IMR-90 (cell line): Measurements from ENCODE around the gene UNC79. TPM values are rescaled to one million over a fixed set of nuclear protein-coding genes. Genes with fewer than 3 reads are reported as not detected.

Source experiments
- ATAC-seq: fragments of 200-7000 bp; cut with Tn5 transposase; 2 replicates; pipeline ENCODE4 v1.9.1; 2020; ENCODE audit warnings: low read depth, mild to moderate bottlenecking, moderate library complexity
- BruUV-seq: library from RNA; stranded (reverse); fragments of 400-500 nt; replicated peaks from 2 replicates; lab custom pipeline; 2021; lab: Mats Ljungman, UMichigan
- CTCF ChIA-PET: fragments of 300-600 bp; formaldehyde crosslinking; extraction: SDS; loops from one replicate; lab custom pipeline; 2021; ENCODE audit warnings: antibody characterized with exemption; lab: Yijun Ruan, JAX
- POLR2A ChIA-PET: fragments of 300-600 bp; sonication (Branson Sonifier 250); formaldehyde crosslinking; loops from one replicate; lab custom pipeline; 2022; ENCODE audit warnings: antibody characterized with exemption; ENCODE audit not compliant: unreplicated experiment; lab: Charles Lee
- DNase-seq: peaks from one replicate; pipeline ENCODE4 v3.0.0; 2013
- H2AFZ ChIP-seq: replicated peaks from 2 replicates; pipeline ENCODE3; 2013; ENCODE audit warnings: low read length, mild to moderate bottlenecking; ENCODE audit not compliant: poor library complexity
- H2AK5ac ChIP-seq: 2 replicates; pipeline ENCODE4 v1.6.1; 2013; ENCODE audit warnings: low read depth, low read length, inconsistent platforms
- H2AK9ac ChIP-seq: replicated peaks from 2 replicates; pipeline ENCODE3; 2013; ENCODE audit warnings: mild to moderate bottlenecking, low read depth, low read length, moderate library complexity; ENCODE audit not compliant: poor library complexity
- H2BK120ac ChIP-seq: 2 replicates; pipeline ENCODE4 v1.6.1; 2013; ENCODE audit warnings: low read depth, low read length, inconsistent platforms
- H2BK15ac ChIP-seq: 3 replicates; pipeline ENCODE4 v1.6.1; 2013; ENCODE audit warnings: low read depth, low read length, inconsistent platforms
- H2BK20ac ChIP-seq: 2 replicates; pipeline ENCODE4 v1.6.1; 2013; ENCODE audit warnings: low read depth, mild to moderate bottlenecking, inconsistent platforms, low read length, moderate library complexity
- H2BK5ac ChIP-seq: 2 replicates; pipeline ENCODE4 v1.6.1; 2013; ENCODE audit warnings: mild to moderate bottlenecking, low read depth, low read length, inconsistent platforms; ENCODE audit not compliant: poor library complexity, severe bottlenecking
- H3K14ac ChIP-seq: replicated peaks from 2 replicates; pipeline ENCODE4 v1.6.1; 2013; ENCODE audit warnings: low read depth, low read length, inconsistent platforms
- H3K18ac ChIP-seq: 2 replicates; pipeline ENCODE4 v1.6.1; 2013; ENCODE audit warnings: low read depth, low read length, control low read depth
- H3K23ac ChIP-seq: 2 replicates; pipeline ENCODE4 v1.6.1; 2013; ENCODE audit warnings: low read depth, low read length, inconsistent platforms
- H3K27ac ChIP-seq: 2 replicates; pipeline ENCODE4 v1.5.1; 2013; ENCODE audit warnings: mild to moderate bottlenecking, control low read depth, low read length; ENCODE audit not compliant: insufficient read depth
- H3K27me3 ChIP-seq: 2 replicates; pipeline ENCODE4 v1.6.1; 2013; ENCODE audit warnings: low read length; ENCODE audit not compliant: control insufficient read depth, insufficient read depth
- H3K36me3 ChIP-seq: 2 replicates; pipeline ENCODE4 v1.6.1; 2013; ENCODE audit warnings: low read length, mixed read lengths; ENCODE audit not compliant: control insufficient read depth, insufficient read depth
- H3K4ac ChIP-seq: 2 replicates; pipeline ENCODE4 v1.6.1; 2013; ENCODE audit warnings: low read depth, low read length, inconsistent platforms
- H3K4me1 ChIP-seq: 2 replicates; pipeline ENCODE4 v1.6.1; 2013; ENCODE audit warnings: low read length, mixed read lengths; ENCODE audit not compliant: control insufficient read depth, insufficient read depth
- H3K4me2 ChIP-seq: 2 replicates; pipeline ENCODE4 v1.6.1; 2013; ENCODE audit warnings: low read depth, mild to moderate bottlenecking, control low read depth, low read length, moderate library complexity
- H3K4me3 ChIP-seq: 2 replicates; pipeline ENCODE4 v1.5.1; 2013; ENCODE audit warnings: low read depth, mild to moderate bottlenecking, control low read depth, low read length, moderate library complexity; ENCODE audit not compliant: insufficient read depth
- H3K56ac ChIP-seq: 2 replicates; pipeline ENCODE4 v1.6.1; 2013; ENCODE audit warnings: low read length, inconsistent platforms; ENCODE audit not compliant: insufficient read depth; ENCODE audit errors: extremely low read depth
- H3K79me1 ChIP-seq, 2 experiments: 2 replicates each; pipeline ENCODE4 v1.6.1; 2013; ENCODE audit warnings: low read length in 2 of 2, inconsistent platforms in 1 of 2, low read depth in 1 of 2
- H3K9ac ChIP-seq: 2 replicates; pipeline ENCODE4 v1.6.1; 2013; ENCODE audit warnings: low read depth, low read length, control low read depth
- H3K9me1 ChIP-seq: 2 replicates; pipeline ENCODE4 v1.6.1; 2013; ENCODE audit warnings: low read length, inconsistent platforms; ENCODE audit not compliant: insufficient read depth
- H3K9me3 ChIP-seq: 2 replicates; pipeline ENCODE4 v1.6.1; 2013; ENCODE audit warnings: low read length; ENCODE audit not compliant: control insufficient read depth, insufficient read depth
- H4K20me1 ChIP-seq: 2 replicates; pipeline ENCODE4 v1.6.1; 2013; ENCODE audit warnings: low read length, inconsistent platforms; ENCODE audit not compliant: insufficient read depth
- H4K5ac ChIP-seq: 2 replicates; pipeline ENCODE4 v1.6.1; 2013; ENCODE audit warnings: mild to moderate bottlenecking, low read depth, low read length, control low read depth
- H4K8ac ChIP-seq, 2 experiments: 2 replicates each; pipeline ENCODE4 v1.6.1; 2013; ENCODE audit warnings: low read depth in 2 of 2, low read length in 2 of 2, control low read depth in 1 of 2, inconsistent platforms in 1 of 2
- H4K91ac ChIP-seq: 2 replicates; pipeline ENCODE4 v1.6.1; 2013; ENCODE audit warnings: low read depth, low read length, inconsistent platforms; ENCODE audit not compliant: insufficient read depth
- BHLHE40 ChIP-seq: fragments of 150-350 bp; IDR thresholded peaks from 2 replicates; pipeline ENCODE4 v1.6.1; 2016; ENCODE audit warnings: mild to moderate bottlenecking, low read depth, low read length
- CEBPB ChIP-seq: IDR thresholded peaks from 2 replicates; pipeline ENCODE4 v1.6.1; 2012; ENCODE audit warnings: low read depth, low read length, improper control_type of control experiment
- CHD1 ChIP-seq: IDR thresholded peaks from 2 replicates; pipeline ENCODE4 v1.6.1; 2012; ENCODE audit warnings: low read depth, low read length, improper control_type of control experiment
- CTCF ChIP-seq: conservative IDR thresholded peaks from 2 replicates; pipeline ENCODE4 v1.5.1; 2012; ENCODE audit warnings: mild to moderate bottlenecking, low read depth, low read length, improper control_type of control experiment
- ELK1 ChIP-seq: fragments of 150-350 bp; IDR thresholded peaks from 2 replicates; pipeline ENCODE4 v1.6.1; 2016; ENCODE audit warnings: low read depth, mild to moderate bottlenecking, low read length, moderate library complexity, borderline replicate concordance
- FOS ChIP-seq: fragments of 150-350 bp; IDR thresholded peaks from 2 replicates; pipeline ENCODE4 v1.6.1; 2016; ENCODE audit warnings: low read depth, low read length
- MAFK ChIP-seq: IDR thresholded peaks from 2 replicates; pipeline ENCODE4 v1.6.1; 2012; ENCODE audit warnings: low read depth, low read length, improper control_type of control experiment
- MAZ ChIP-seq: IDR thresholded peaks from 2 replicates; pipeline ENCODE4 v1.6.1; 2012; ENCODE audit warnings: low read depth, mild to moderate bottlenecking, low read length, improper control_type of control experiment, moderate library complexity, borderline replicate concordance
- MXI1 ChIP-seq: IDR thresholded peaks from 2 replicates; pipeline ENCODE4 v1.6.1; 2012; ENCODE audit warnings: low read depth, mild to moderate bottlenecking, low read length, moderate library complexity, borderline replicate concordance
- NFE2L2 ChIP-seq: fragments of 150-350 bp; IDR thresholded peaks from 2 replicates; pipeline ENCODE4 v1.6.1; 2016; ENCODE audit warnings: low read depth, mild to moderate bottlenecking, low read length
- POLR2A ChIP-seq: IDR thresholded peaks from 2 replicates; pipeline ENCODE4 v1.6.1; 2012; ENCODE audit warnings: mild to moderate bottlenecking, low read depth, low read length
- RAD21 ChIP-seq: IDR thresholded peaks from 2 replicates; pipeline ENCODE4 v1.6.1; 2012; ENCODE audit warnings: low read length, improper control_type of control experiment
- RCOR1 ChIP-seq: IDR thresholded peaks from 2 replicates; pipeline ENCODE4 v1.6.1; 2012; ENCODE audit warnings: mild to moderate bottlenecking, low read length, improper control_type of control experiment; ENCODE audit not compliant: insufficient replicate concordance
- RFX5 ChIP-seq: IDR thresholded peaks from 2 replicates; pipeline ENCODE4 v1.8.0; 2012; ENCODE audit warnings: low read depth, mild to moderate bottlenecking, low read length, moderate library complexity
- SMC3 ChIP-seq: fragments of 150-350 bp; IDR thresholded peaks from 2 replicates; pipeline ENCODE4 v1.6.1; 2016; ENCODE audit warnings: low read depth, mild to moderate bottlenecking, antibody characterized with exemption, low read length, moderate library complexity
- USF2 ChIP-seq: fragments of 150-350 bp; IDR thresholded peaks from 2 replicates; pipeline ENCODE4 v1.6.1; 2017; ENCODE audit warnings: mild to moderate bottlenecking, antibody characterized with exemption, low read length, low read depth
- WGBS, 2 experiments: methylation state at CpG; one replicate each; pipeline versions ENCODE4 v1.1.5 to v1.1.7; 2013; ENCODE audit warnings: missing lambda C conversion rate in 2 of 2; ENCODE audit not compliant: insufficient read length in 1 of 2; ENCODE audit errors: extremely low coverage in 2 of 2; 5-methylcytosine and 5-hydroxymethylcytosine counted together
- dilution Hi-C: fragments of 300-500 bp; cut with HindIII; formaldehyde crosslinking; loops from one replicate; pipeline ENCODE4 v1.14.3; 2018; ENCODE audit warnings: low sequenced_read_pairs; ENCODE audit not compliant: unreplicated experiment
- in situ Hi-C: fragments of 300-500 bp; cut with MboI; formaldehyde crosslinking; loops from 3 replicates; pipeline ENCODE4 v1.14.3; 2019; ENCODE audit warnings: low sequenced_read_pairs, inconsistent platforms, mixed read lengths
- intact Hi-C: fragments of 100-400 bp; cut with micrococcal nuclease; formaldehyde crosslinking; loops from 2 replicates; pipeline ENCODE4 v1.10.0; 2022
- polyA plus RNA-seq, 3 experiments: library from polyadenylated mRNA; depleted of rRNA; stranded (reverse); fragments of >200 nt; gene quantifications; 2 replicates each; pipeline ENCODE4 v1.2.3, GENCODE V29; 2012; ENCODE audit warnings: low replicate concordance in 1 of 3
- total RNA-seq: library from RNA; depleted of rRNA; stranded (reverse); fragments of >200 nt; gene quantifications from 2 replicates; pipeline ENCODE4 v1.2.3, GENCODE V29; 2012

UNC79 gene
- total and polyA plus RNA-seq, 2 of the 4 experiments (the other 2 are of a cell fraction), result under 0.01 TPM

- Histone ChIP-seq H3K4ac (no peak overlapping the region), H3K9me1 (no peaks in the 10 kb centered on the region), H3K27ac (no peak overlapping the region), H4K91ac (no peak overlapping the region), H2BK120ac (no peak overlapping the region), H3K9me3 (peaks cover under 1% of the 10 kb centered on the region; the same call in 1 of the 2 replicates), H3K4me2 (no peak overlapping the region), H3K4me1 (no peaks in the 10 kb centered on the region), H3K79me1 (no peaks in the 10 kb centered on the region), H3K36me3 (no peaks in the 10 kb centered on the region), H3K9ac (no peak overlapping the region), H2AK5ac (no peak overlapping the region), H2AFZ (no peak overlapping the region), H4K8ac (no peak overlapping the region), H3K27me3 (no peaks in the 10 kb centered on the region), H4K5ac (no peak overlapping the region), H2BK15ac (no peak overlapping the region), H3K4me3 (no peak overlapping the region), H2BK5ac (no peak overlapping the region), H2BK20ac (no peak overlapping the region), H3K56ac (no peak overlapping the region), H3K14ac (no peak overlapping the region), H4K20me1 (no peaks in the 10 kb centered on the region), H2AK9ac (no peak overlapping the region), H3K18ac (no peak overlapping the region), H3K23ac (no peak overlapping the region)
- intact Hi-C loops (no loop called here), dilution Hi-C loops (no loop called here), in situ Hi-C loops (no loop called here)
- CTCF ChIA-PET, result no interaction called here
- WGBS, 2 experiments, result no CpG with 5 or more reads among the region's 2 CpGs
- no peak for ATAC-seq
- POLR2A ChIA-PET, result no interaction called here
- no TSS peak for BruUV-seq
- TF ChIP-seq RCOR1 (no peak), FOS (no peak), ELK1 (no peak), MXI1 (no peak), USF2 (no peak), RAD21 (no peak), MAFK (no peak), SMC3 (no peak), POLR2A (no peak), MAZ (no peak), RFX5 (no peak), CEBPB (no peak), CTCF (no peak), NFE2L2 (no peak), CHD1 (no peak), BHLHE40 (no peak)
- DNase-seq, result no peak
Measured at GRCh38 chr14:93533437-93533836, 102.7 kb downstream of the UNC79 start.
